Mesenchymal stem cell (in vitro differentiated cells and primary cell): ENCODE results near the gene DGAT2.

Experiments
- DNase-seq: peaks from one replicate; pipeline ENCODE4 v3.0.0-alpha.2; 2013
- H2AFZ ChIP-seq: one replicate; pipeline ENCODE4 v1.6.1; 2013; ENCODE audit warnings: low read depth, mild to moderate bottlenecking, control low read depth, inconsistent platforms, low read length, moderate library complexity
- H2AK5ac ChIP-seq: 2 replicates; pipeline ENCODE4 v1.6.1; 2013; ENCODE audit warnings: low read length, moderate library complexity, mild to moderate bottlenecking, inconsistent platforms; ENCODE audit not compliant: severe bottlenecking
- H2BK120ac ChIP-seq: one replicate; pipeline ENCODE4 v1.6.1; 2013; ENCODE audit warnings: low read depth, mild to moderate bottlenecking, inconsistent platforms, low read length, moderate library complexity
- H2BK12ac ChIP-seq, 2 experiments: one replicate each; pipeline ENCODE4 v1.6.1; 2013; ENCODE audit warnings: inconsistent platforms in 2 of 2, low read length in 2 of 2, mild to moderate bottlenecking in 2 of 2, moderate library complexity in 2 of 2, control low read depth in 1 of 2
- H2BK15ac ChIP-seq: one replicate; pipeline ENCODE4 v1.6.1; 2013; ENCODE audit warnings: mild to moderate bottlenecking, low read depth, inconsistent platforms; ENCODE audit not compliant: poor library complexity, severe bottlenecking
- H2BK5ac ChIP-seq: 2 replicates; pipeline ENCODE4 v1.6.1; 2013; ENCODE audit warnings: low read depth, mild to moderate bottlenecking, low read length, control low read depth, inconsistent platforms; ENCODE audit not compliant: poor library complexity, severe bottlenecking
- H3K14ac ChIP-seq, 2 experiments: one replicate each; pipeline ENCODE4 v1.6.1; 2013; ENCODE audit warnings: inconsistent platforms in 2 of 2, low read length in 2 of 2, control low read depth in 1 of 2, mild to moderate bottlenecking in 1 of 2, moderate library complexity in 1 of 2
- H3K18ac ChIP-seq, 2 experiments: one replicate each; pipeline ENCODE4 v1.6.1; 2013; ENCODE audit warnings: inconsistent platforms in 2 of 2, low read length in 2 of 2, control low read depth in 1 of 2, low read depth in 1 of 2, mild to moderate bottlenecking in 1 of 2
- H3K23ac ChIP-seq, 2 experiments: one replicate each; pipeline ENCODE4 v1.6.1; 2013; ENCODE audit warnings: inconsistent platforms in 2 of 2, low read length in 2 of 2, mild to moderate bottlenecking in 2 of 2, moderate library complexity in 2 of 2, control low read depth in 1 of 2
- H3K27ac ChIP-seq: 2 replicates; pipeline ENCODE4 v1.5.1; 2013; ENCODE audit warnings: mild to moderate bottlenecking, moderate library complexity, low read length, control low read depth, inconsistent platforms; ENCODE audit not compliant: poor library complexity, severe bottlenecking
- H3K27me3 ChIP-seq, 2 experiments: 2 replicates each; pipeline versions ENCODE4 v1.6.1 to v1.7.0; 2013; ENCODE audit warnings: low read length in 2 of 2, mild to moderate bottlenecking in 2 of 2, moderate library complexity in 2 of 2, control low read depth in 1 of 2, inconsistent platforms in 1 of 2; ENCODE audit not compliant: control insufficient read depth in 1 of 2, insufficient read depth in 1 of 2
- H3K36me3 ChIP-seq, 2 experiments: 2 replicates each; pipeline versions ENCODE4 v1.6.1 to v1.7.0; 2013; ENCODE audit warnings: low read length in 2 of 2, control low read depth in 1 of 2, inconsistent platforms in 1 of 2, low read depth in 1 of 2, mild to moderate bottlenecking in 1 of 2; ENCODE audit not compliant: insufficient read depth in 2 of 2, control insufficient read depth in 1 of 2
- H3K4ac ChIP-seq, 2 experiments: one replicate each; pipeline ENCODE4 v1.6.1; 2013; ENCODE audit warnings: inconsistent platforms in 2 of 2, low read length in 2 of 2, mild to moderate bottlenecking in 2 of 2, moderate library complexity in 2 of 2, control low read depth in 1 of 2, low read depth in 1 of 2
- H3K4me1 ChIP-seq: 2 replicates; pipeline ENCODE4 v1.6.1; 2013; ENCODE audit warnings: low read depth, low read length, control low read depth; ENCODE audit not compliant: control insufficient read depth, insufficient read depth
- H3K4me2 ChIP-seq: 2 replicates; pipeline ENCODE4 v1.6.1; 2013; ENCODE audit warnings: low read length, mild to moderate bottlenecking, inconsistent platforms; ENCODE audit not compliant: poor library complexity, severe bottlenecking
- H3K4me3 ChIP-seq, 2 experiments: 2 replicates each; pipeline versions ENCODE4 v1.5.1 to v1.7.0; 2013; ENCODE audit warnings: low read length in 2 of 2, mild to moderate bottlenecking in 2 of 2, control low read depth in 1 of 2, low read depth in 1 of 2; ENCODE audit not compliant: insufficient read depth in 1 of 2
- H3K79me1 ChIP-seq: replicated peaks from 2 replicates; pipeline ENCODE4 v1.6.1; 2013; ENCODE audit warnings: mild to moderate bottlenecking, control low read depth, low read length, inconsistent platforms; ENCODE audit not compliant: poor library complexity, severe bottlenecking
- H3K9ac ChIP-seq: 2 replicates; pipeline ENCODE4 v1.7.0; 2013; ENCODE audit warnings: mild to moderate bottlenecking, low read length, moderate library complexity
- H3K9me3 ChIP-seq: 2 replicates; pipeline ENCODE4 v1.7.0; 2013; ENCODE audit warnings: mild to moderate bottlenecking, low read length; ENCODE audit not compliant: control insufficient read depth
- H4K8ac ChIP-seq: one replicate; pipeline ENCODE4 v1.6.1; 2013; ENCODE audit warnings: inconsistent platforms, mild to moderate bottlenecking, low read length, moderate library complexity
- H4K91ac ChIP-seq: one replicate; pipeline ENCODE4 v1.6.1; 2013; ENCODE audit warnings: mild to moderate bottlenecking, low read length, inconsistent platforms
- WGBS: methylation state at CpG from one replicate; pipeline ENCODE4 v1.1.7; 2013; ENCODE audit warnings: mixed read lengths; 5-methylcytosine and 5-hydroxymethylcytosine counted together

The DGAT2 gene

GRCh38 chr11:75786101-75786736 is 17.6 kb downstream of the DGAT2 start:
- Histone ChIP-seq H2BK15ac (no peak overlapping the region), H3K79me1 (no peaks in the 10 kb centered on the region), H3K9ac (no peak overlapping the region), H2BK120ac (no peak overlapping the region), H3K27ac (no peak overlapping the region), H2AFZ (no peak overlapping the region), H4K91ac (no peak overlapping the region), H2AK5ac (no peak overlapping the region), H3K14ac (no peak overlapping the region), H3K4me1 (peaks cover 9% of the 10 kb centered on the region), H3K18ac (no peak overlapping the region), H3K9me3 (no peaks in the 10 kb centered on the region), H3K36me3 (peaks cover 0 to 95% of the 10 kb centered on the region in 2 experiments), H3K4me2 (no peak overlapping the region), H3K27me3 (no peaks in the 10 kb centered on the region), H2BK5ac (no peak overlapping the region), H2BK12ac (no peak overlapping the region), H3K4me3 (no peak overlapping the region), H4K8ac (no peak overlapping the region), H3K4ac (no peak overlapping the region), H3K23ac (no peak overlapping the region)
- WGBS, result 87% methylated on average over 8 of the region's 8 CpGs
- DNase-seq, result no peak

- no peak overlapping the region for H2AFZ ChIP-seq
- peaks cover 0 to 98% of the 10 kb centered on the region in 2 experiments for H3K36me3 ChIP-seq
- peaks cover 0 to 4% of the 10 kb centered on the region in 2 experiments for H3K27me3 ChIP-seq
- H2BK12ac ChIP-seq, result no peak overlapping the region
- H3K9me3 ChIP-seq, result no peaks in the 10 kb centered on the region
- H3K4me3 ChIP-seq, result no peak overlapping the region
- no peak overlapping the region for H4K8ac ChIP-seq
- WGBS, result 97% methylated on average over 3 of the region's 3 CpGs
- no peaks in the 10 kb centered on the region for H3K79me1 ChIP-seq
- no peak for DNase-seq
- H4K91ac ChIP-seq, result no peak overlapping the region
- peaks cover 9% of the 10 kb centered on the region for H3K4me1 ChIP-seq
- H3K4ac ChIP-seq, result no peak overlapping the region
- H3K9ac ChIP-seq, result no peak overlapping the region
- H3K27ac ChIP-seq, result no peak overlapping the region
- peak overlapping the region in 1 of 2 experiments; percentile 4 for H3K14ac ChIP-seq
- H2BK120ac ChIP-seq, result no peak overlapping the region
- H3K4me2 ChIP-seq, result no peak overlapping the region
- H2BK15ac ChIP-seq, result no peak overlapping the region
- no peak overlapping the region for H3K23ac ChIP-seq
- H2AK5ac ChIP-seq, result no peak overlapping the region
- no peak overlapping the region for H3K18ac ChIP-seq
- no peak overlapping the region for H2BK5ac ChIP-seq
Observed at GRCh38 chr11:75789521-75789920, 20.9 kb downstream of the DGAT2 start.

GRCh38 chr11:75790986-75791385 is 22.4 kb downstream of the DGAT2 start:
- no peak overlapping the region for H2BK5ac ChIP-seq
- no peak overlapping the region for H4K91ac ChIP-seq
- no peak overlapping the region for H3K9ac ChIP-seq
- H2AFZ ChIP-seq, result no peak overlapping the region
- H3K36me3 ChIP-seq, result peaks cover 0 to 94% of the 10 kb centered on the region in 2 experiments
- H3K4ac ChIP-seq, result no peak overlapping the region
- H3K4me2 ChIP-seq, result no peak overlapping the region
- peaks cover 6% of the 10 kb centered on the region for H3K4me1 ChIP-seq
- H3K18ac ChIP-seq, result no peak overlapping the region
- no peak for DNase-seq
- H2AK5ac ChIP-seq, result no peak overlapping the region
- H2BK15ac ChIP-seq, result no peak overlapping the region
- H3K23ac ChIP-seq, result no peak overlapping the region
- no peak overlapping the region for H4K8ac ChIP-seq
- no peak overlapping the region for H3K14ac ChIP-seq
- WGBS, result 94% methylated on average over 2 of the region's 2 CpGs
- H3K4me3 ChIP-seq, result no peak overlapping the region
- H3K79me1 ChIP-seq, result no peaks in the 10 kb centered on the region
- H3K9me3 ChIP-seq, result no peaks in the 10 kb centered on the region
- peaks cover 0 to 4% of the 10 kb centered on the region in 2 experiments for H3K27me3 ChIP-seq
- H3K27ac ChIP-seq, result no peak overlapping the region
- no peak overlapping the region for H2BK120ac ChIP-seq
- H2BK12ac ChIP-seq, result no peak overlapping the region

- Histone ChIP-seq H3K27me3 (peaks cover 0 to 4% of the 10 kb centered on the region in 2 experiments), H3K4me3 (no peak overlapping the region), H3K18ac (no peak overlapping the region), H3K27ac (no peak overlapping the region), H3K36me3 (peaks cover 0 to 94% of the 10 kb centered on the region in 2 experiments), H4K8ac (no peak overlapping the region), H2BK5ac (no peak overlapping the region), H3K4me1 (peaks cover 3% of the 10 kb centered on the region), H3K79me1 (no peaks in the 10 kb centered on the region), H2BK15ac (no peak overlapping the region), H4K91ac (no peak overlapping the region), H3K23ac (no peak overlapping the region), H2BK12ac (no peak overlapping the region), H3K4me2 (no peak overlapping the region), H3K9ac (no peak overlapping the region), H3K14ac (no peak overlapping the region), H2BK120ac (no peak overlapping the region), H2AK5ac (no peak overlapping the region), H3K9me3 (no peaks in the 10 kb centered on the region), H3K4ac (no peak overlapping the region), H2AFZ (no peak overlapping the region)
- 92% methylated on average over 6 of the region's 6 CpGs for WGBS
- DNase-seq, result no peak
Observed at GRCh38 chr11:75792127-75792731, 23.7 kb downstream of the DGAT2 start.
